Endometrial microvascular endothelial cells (primary cell): ENCODE measurements around the gene NOL4. TPM values are rescaled to one million over a fixed set of nuclear protein-coding genes. Genes with fewer than 3 reads are reported as not detected.

ENCODE experiments used
- in situ Hi-C: cut with HindIII; loops from 2 replicates; pipeline ENCODE4 v1.10.0; 2017; ENCODE audit warnings: low sequenced_read_pairs, low pct_unique_long_range_greater_than_20kb; ENCODE audit errors: inconsistent ontology term
- total RNA-seq: library from RNA; depleted of rRNA; stranded (reverse); fragments of >200 nt; gene quantifications from one replicate; pipeline ENCODE4 v1.2.3, GENCODE V29; 2015; ENCODE audit errors: inconsistent ontology term

The NOL4 gene
- total RNA-seq, 1 donor from 2014 or later: not detected

- in situ Hi-C loops: no loop called here
These were observed 20.8 kb downstream of the NOL4 start for GRCh38 chr18:34203866-34204265.

GRCh38 chr18:34196256-34196655 lies 28.5 kb downstream of the NOL4 start:
- in situ Hi-C loops: no loop called here

GRCh38 chr18:34194239-34194638 lies 30.5 kb downstream of the NOL4 start:
- in situ Hi-C loops: no loop called here

- in situ Hi-C loops: no loop called here
These were observed 34.9 kb downstream of the NOL4 start for GRCh38 chr18:34189656-34190435.
